Psoas muscle (tissue), 8 donors: Measurements from ENCODE around the gene ENDOV. TPM values are rescaled to one million over a fixed set of nuclear protein-coding genes. Genes with fewer than 3 reads are reported as not detected.

Source experiments
- ATAC-seq, 4 donors: fragments of 200-7000 bp; cut with Tn5 transposase; one replicate each; pipeline ENCODE4 v1.9.1; 2020; ENCODE audit warnings: moderate library complexity in 3 of 4, mild to moderate bottlenecking in 2 of 4
- DNase-seq, 2 donors: peaks; one replicate each; pipeline ENCODE4 v3.0.0-alpha.2; 2020
- H3K27ac ChIP-seq: fragments of 200-600 bp; one replicate; pipeline ENCODE4 v1.8.0; 2022
- H3K27me3 ChIP-seq, 3 donors: fragments of 200-600 bp in 1 of 3; one replicate each; pipeline versions ENCODE4 v1.6.1 to v1.8.0; 2013 to 2022; ENCODE audit warnings: low read length in 2 of 3, mild to moderate bottlenecking in 2 of 3, moderate library complexity in 1 of 3; ENCODE audit not compliant: insufficient read depth in 3 of 3
- H3K36me3 ChIP-seq, 2 donors: fragments of 200-600 bp in 1 of 2; one replicate each; pipeline versions ENCODE4 v1.6.1 to v1.8.0; 2013 to 2022; ENCODE audit warnings: low read depth in 1 of 2, mild to moderate bottlenecking in 1 of 2, moderate library complexity in 1 of 2; ENCODE audit not compliant: insufficient read depth in 1 of 2
- H3K4me1 ChIP-seq: fragments of 200-600 bp; one replicate; pipeline ENCODE4 v1.8.0; 2022
- H3K4me3 ChIP-seq: fragments of 200-600 bp; one replicate; pipeline ENCODE4 v1.8.0; 2022; ENCODE audit warnings: mild to moderate bottlenecking
- H3K9me3 ChIP-seq: fragments of 200-600 bp; one replicate; pipeline ENCODE4 v1.8.0; 2022
- CTCF ChIP-seq: fragments of 200-600 bp; IDR thresholded peaks from one replicate; pipeline ENCODE4 v1.8.0; 2022; ENCODE audit warnings: antibody characterized with exemption
- WGBS, 3 donors: extraction: QIAGEN DNeasy Blood & Tissue Kit; methylation state at CpG; one replicate each; pipeline versions ENCODE4 v1.1.6 to v1.1.7; 2013; 5-methylcytosine and 5-hydroxymethylcytosine counted together
- intact Hi-C, 2 donors: fragments of 100-400 bp; cut with DNase I; formaldehyde crosslinking; loops; one replicate each; pipeline versions ENCODE4 v1.11.0 to v1.14.2; 2022
- polyA plus RNA-seq, 3 donors: library from polyadenylated mRNA; stranded (reverse); fragments of 200-250 nt; gene quantifications; one replicate each; pipeline ENCODE4 v1.2.3, GENCODE V29; 2013
- total RNA-seq, 4 donors: library from RNA; stranded (reverse); fragmentation: NEBNext Ultra II Directional in 2 of 4; extraction: Animal tissue kit (Norgen Biotek cat#: 25700) in 2 of 4; gene quantifications; one replicate each; pipeline versions ENCODE4 v1.2.1 to v1.2.4, GENCODE V29; 2021 to 2023
- donor health status: healthy with polysubstance abuse.
- donor health status: DM: no; HTN: no; CAD: no; lungs with moderate emphysema.
- donor health status: Bipolar disorder and iron deficiency.
- donor health status: healthy.
- donor health status: DM: yes; HTN: yes; CAD: no.
- donor health status: DM: no; HTN: no; CAD: no.
- donor health status: DM: no; HTN: no; CAD: no.
- donor health status: DM: yes; HTN: yes; CAD: no.

Gene ENDOV
- total and polyA plus RNA-seq, 7 donors = 12.0 to 24.3 (median 17.9) TPM

GRCh38 chr17:80480248-80480647 lies 65.3 kb downstream of the ENDOV start:
- intact Hi-C loops = no loop called here

GRCh38 chr17:80481284-80482057 lies 66.5 kb downstream of the ENDOV start:
- H3K4me1 ChIP-seq = peaks cover 12% of the 10 kb centered on the region
- intact Hi-C loops = no loop called here
- H3K9me3 ChIP-seq = no peaks in the 10 kb centered on the region
- peaks cover 0 to 62% (median 28%) of the 10 kb centered on the region in 3 donors for H3K27me3 ChIP-seq
- TF ChIP-seq CTCF = no peak
- 45 to 60% (median 52%) methylated on average over 18 to 21 of the region's 21 CpGs for WGBS, 3 donors
- DNase-seq (no peak), ATAC-seq (no peak)
- H3K4me3 ChIP-seq = no peak overlapping the region
- H3K27ac ChIP-seq = no peak overlapping the region
- no peaks in the 10 kb centered on the region for H3K36me3 ChIP-seq

More at GRCh38 chr17:80480248-80480647, 65.3 kb downstream of the ENDOV start:
- no peaks in the 10 kb centered on the region for H3K9me3 ChIP-seq
- H3K4me3 ChIP-seq = no peak overlapping the region
- H3K27ac ChIP-seq = no peak overlapping the region
- H3K27me3 ChIP-seq = peaks cover 0 to 73% (median 28%) of the 10 kb centered on the region in 3 donors
- H3K4me1 ChIP-seq = peaks cover 15% of the 10 kb centered on the region
- DNase-seq (no peak), ATAC-seq (no peak)
- 89 to 96% (median 90%) methylated on average over 7 of the region's 7 CpGs for WGBS, 3 donors
- H3K36me3 ChIP-seq = no peaks in the 10 kb centered on the region
- TF ChIP-seq CTCF = no peak

GRCh38 chr17:80482058-80482318 lies 67.0 kb downstream of the ENDOV start:
- H3K9me3 ChIP-seq = no peaks in the 10 kb centered on the region

GRCh38 chr17:80482555-80483308 lies 67.8 kb downstream of the ENDOV start:
- H3K36me3 ChIP-seq = no peaks in the 10 kb centered on the region
- no peak for TF ChIP-seq CTCF
- no peaks in the 10 kb centered on the region for H3K9me3 ChIP-seq
- 61 to 72% (median 65%) methylated on average over 16 of the region's 16 CpGs for WGBS, 3 donors
- DNase-seq (no peak), ATAC-seq (no peak)
- H3K4me1 ChIP-seq = peaks cover 2% of the 10 kb centered on the region
- no peak overlapping the region for H3K27ac ChIP-seq
- intact Hi-C loops = no loop called here
- H3K4me3 ChIP-seq = no peak overlapping the region
- H3K27me3 ChIP-seq = peaks cover 0 to 61% (median 23%) of the 10 kb centered on the region in 3 donors

More at GRCh38 chr17:80482058-80482318, 67.0 kb downstream of the ENDOV start:
- no peak for DNase-seq
- no peak for TF ChIP-seq CTCF
- no peak overlapping the region for H3K4me3 ChIP-seq
- H3K27me3 ChIP-seq = peaks cover 0 to 62% (median 25%) of the 10 kb centered on the region in 3 donors
- peaks cover 9% of the 10 kb centered on the region for H3K4me1 ChIP-seq
- intact Hi-C loops = no loop called here
- no peak for ATAC-seq
- WGBS, 3 donors = 58 to 70% (median 62%) methylated on average over 3 to 4 of the region's 4 CpGs
- H3K27ac ChIP-seq = no peak overlapping the region
- H3K36me3 ChIP-seq = no peaks in the 10 kb centered on the region
